Measurements from ENCODE around the gene EXPH5. TPM values are rescaled to one million over a fixed set of nuclear protein-coding genes. Genes with fewer than 3 reads are reported as not detected.
"Not testable (repeated sequence)": the region's sequence is repeated elsewhere in the genome, so short reads cannot be mapped to it uniquely, and the experiment has no call there.

Gene EXPH5
- total RNA-seq, 1 experiment from 2014 or later = 17.0 TPM

- H3K4me3 Mint-ChIP-seq (ENCODE audit: low read depth, unreplicated experiment) = peak overlapping the region; percentile 9
- TF ChIP-seq, protein P1, sequence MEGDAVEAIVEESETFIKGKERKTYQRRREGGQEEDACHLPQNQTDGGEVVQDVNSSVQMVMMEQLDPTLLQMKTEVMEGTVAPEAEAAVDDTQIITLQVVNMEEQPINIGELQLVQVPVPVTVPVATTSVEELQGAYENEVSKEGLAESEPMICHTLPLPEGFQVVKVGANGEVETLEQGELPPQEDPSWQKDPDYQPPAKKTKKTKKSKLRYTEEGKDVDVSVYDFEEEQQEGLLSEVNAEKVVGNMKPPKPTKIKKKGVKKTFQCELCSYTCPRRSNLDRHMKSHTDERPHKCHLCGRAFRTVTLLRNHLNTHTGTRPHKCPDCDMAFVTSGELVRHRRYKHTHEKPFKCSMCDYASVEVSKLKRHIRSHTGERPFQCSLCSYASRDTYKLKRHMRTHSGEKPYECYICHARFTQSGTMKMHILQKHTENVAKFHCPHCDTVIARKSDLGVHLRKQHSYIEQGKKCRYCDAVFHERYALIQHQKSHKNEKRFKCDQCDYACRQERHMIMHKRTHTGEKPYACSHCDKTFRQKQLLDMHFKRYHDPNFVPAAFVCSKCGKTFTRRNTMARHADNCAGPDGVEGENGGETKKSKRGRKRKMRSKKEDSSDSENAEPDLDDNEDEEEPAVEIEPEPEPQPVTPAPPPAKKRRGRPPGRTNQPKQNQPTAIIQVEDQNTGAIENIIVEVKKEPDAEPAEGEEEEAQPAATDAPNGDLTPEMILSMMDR (IDR thresholded peaks at IDR 0.05; ENCODE audit: unreplicated experiment) = no peak
- intact Hi-C loops (cut with micrococcal nuclease; ENCODE audit: unreplicated experiment) = loop anchor here (5.0 kb wide), 1 partner anchor 35 kb away; no protein-coding TSS in a partner anchor
- CTCF ChIA-PET = no interaction called here
- H3K27ac Mint-ChIP-seq (ENCODE audit: unreplicated experiment) = peak overlapping the region; percentile 47
- no peaks in the 10 kb centered on the region for H3K9me3 Mint-ChIP-seq (ENCODE audit: low read depth, unreplicated experiment)
- H3K36me3 Mint-ChIP-seq (ENCODE audit: insufficient read depth, unreplicated experiment) = peaks cover 10% of the 10 kb centered on the region
- H3K4me1 Mint-ChIP-seq (ENCODE audit: low read depth, unreplicated experiment) = peaks cover 17% of the 10 kb centered on the region
- DNase-seq = no peak
- BruUV-seq (replicated peaks) = no TSS peak
- no peaks in the 10 kb centered on the region for H3K27me3 Mint-ChIP-seq (ENCODE audit: unreplicated experiment)
Observed at GRCh38 chr11:108587109-108587508, 6.5 kb downstream of the EXPH5 start.

- peak; percentile 11 for DNase-seq
- intact Hi-C loops (cut with micrococcal nuclease; ENCODE audit: unreplicated experiment) = loop anchor here (5.0 kb wide), 1 partner anchor 34 kb away; no protein-coding TSS in a partner anchor
- Mint-ChIP-seq H3K27me3 (ENCODE audit: unreplicated experiment) (no peaks in the 10 kb centered on the region), H3K36me3 (ENCODE audit: insufficient read depth, unreplicated experiment) (peaks cover 4% of the 10 kb centered on the region), H3K4me3 (ENCODE audit: low read depth, unreplicated experiment) (peak overlapping the region; percentile 9), H3K9me3 (ENCODE audit: low read depth, unreplicated experiment) (no peaks in the 10 kb centered on the region), H3K4me1 (ENCODE audit: low read depth, unreplicated experiment) (peaks cover 12% of the 10 kb centered on the region), H3K27ac (ENCODE audit: unreplicated experiment) (no peak overlapping the region)
- no TSS peak for BruUV-seq (replicated peaks)
- CTCF ChIA-PET = no interaction called here
- TF ChIP-seq, protein P1 (IDR thresholded peaks at IDR 0.05; ENCODE audit: unreplicated experiment) = no peak
Observed at GRCh38 chr11:108586600-108586999, 7.0 kb downstream of the EXPH5 start.

- H3K4me1 Mint-ChIP-seq (ENCODE audit: low read depth, unreplicated experiment); BruUV-seq (replicated peaks): not testable (repeated sequence)
Observed at GRCh38 chr11:108586185-108586584, 7.4 kb downstream of the EXPH5 start.

GRCh38 chr11:108584973-108585372 lies 8.6 kb downstream of the EXPH5 start:
- Mint-ChIP-seq H3K4me1 (ENCODE audit: low read depth, unreplicated experiment) (peaks cover 9% of the 10 kb centered on the region), H3K4me3 (ENCODE audit: low read depth, unreplicated experiment) (no peak overlapping the region), H3K9me3 (ENCODE audit: low read depth, unreplicated experiment) (peaks cover 2% of the 10 kb centered on the region), H3K36me3 (ENCODE audit: insufficient read depth, unreplicated experiment) (peaks cover 4% of the 10 kb centered on the region), H3K27me3 (ENCODE audit: unreplicated experiment) (no peaks in the 10 kb centered on the region), H3K27ac (ENCODE audit: unreplicated experiment) (no peak overlapping the region)
- TF ChIP-seq, protein P1 (IDR thresholded peaks at IDR 0.05; ENCODE audit: unreplicated experiment) = no peak
- CTCF ChIA-PET = no interaction called here
- no peak for DNase-seq
- no TSS peak for BruUV-seq (replicated peaks)
- intact Hi-C loops (cut with micrococcal nuclease; ENCODE audit: unreplicated experiment) = loop anchor here (5.0 kb wide), 1 partner anchor 33 kb away; no protein-coding TSS in a partner anchor

More at GRCh38 chr11:108586185-108586584, 7.4 kb downstream of the EXPH5 start:
- DNase-seq; H3K27ac Mint-ChIP-seq (ENCODE audit: unreplicated experiment); H3K36me3 Mint-ChIP-seq (ENCODE audit: insufficient read depth, unreplicated experiment); H3K4me3 Mint-ChIP-seq (ENCODE audit: low read depth, unreplicated experiment); H3K27me3 Mint-ChIP-seq (ENCODE audit: unreplicated experiment); H3K9me3 Mint-ChIP-seq (ENCODE audit: low read depth, unreplicated experiment); CTCF ChIA-PET: not testable (repeated sequence)
- intact Hi-C loops (cut with micrococcal nuclease; ENCODE audit: unreplicated experiment) = loop anchor here (5.0 kb wide), 1 partner anchor 34 kb away; no protein-coding TSS in a partner anchor

GRCh38 chr11:108580645-108581044 lies 12.9 kb downstream of the EXPH5 start:
- TF ChIP-seq, protein P1 (IDR thresholded peaks at IDR 0.05; ENCODE audit: unreplicated experiment) = no peak
- Mint-ChIP-seq H3K27me3 (ENCODE audit: unreplicated experiment) (no peaks in the 10 kb centered on the region), H3K4me1 (ENCODE audit: low read depth, unreplicated experiment) (peaks cover 10% of the 10 kb centered on the region), H3K36me3 (ENCODE audit: insufficient read depth, unreplicated experiment) (peaks cover 5% of the 10 kb centered on the region), H3K4me3 (ENCODE audit: low read depth, unreplicated experiment) (no peak overlapping the region), H3K27ac (ENCODE audit: unreplicated experiment) (no peak overlapping the region), H3K9me3 (ENCODE audit: low read depth, unreplicated experiment) (peaks cover 5% of the 10 kb centered on the region)
- intact Hi-C loops (cut with micrococcal nuclease; ENCODE audit: unreplicated experiment) = no loop called here
- DNase-seq = no peak
- CTCF ChIA-PET = no interaction called here
- BruUV-seq (replicated peaks) = no TSS peak
